GM12892 (cell line): ENCODE results near the gene COL4A6.

Source experiments
- POLR2A ChIP-seq: IDR thresholded peaks from 2 replicates; pipeline ENCODE4 v1.6.1; 2011; ENCODE audit warnings: low read depth, low read length, control low read depth
- POLR2AphosphoS5 ChIP-seq: IDR thresholded peaks from 2 replicates; pipeline ENCODE4 v1.6.1; 2011; ENCODE audit warnings: low read depth, low read length, control low read depth
- TAF1 ChIP-seq: IDR thresholded peaks from 2 replicates; pipeline ENCODE4 v1.6.1; 2011; ENCODE audit warnings: low read depth, mild to moderate bottlenecking, control low read depth, low read length, borderline replicate concordance

GRCh38 chrX:108250654-108251579, 187.3 kb downstream of the COL4A6 start:
- TF ChIP-seq POLR2A = no peak
- TF ChIP-seq TAF1 = no peak
- TF ChIP-seq POLR2AphosphoS5 = no peak
